NCI-H82 treated with DMSO at 0.1 percent for 48 hours (cell line): ENCODE data around the gene MACC1.
A peak's percentile ranks its signal among the peaks of the same experiment; 100 is the strongest.

ENCODE experiments used
- DNase-seq: peaks from one replicate; lab custom pipeline; 2025; ENCODE audit not compliant: unreplicated experiment; lab: John Stamatoyannopoulos, UW

The MACC1 gene

DNA sequence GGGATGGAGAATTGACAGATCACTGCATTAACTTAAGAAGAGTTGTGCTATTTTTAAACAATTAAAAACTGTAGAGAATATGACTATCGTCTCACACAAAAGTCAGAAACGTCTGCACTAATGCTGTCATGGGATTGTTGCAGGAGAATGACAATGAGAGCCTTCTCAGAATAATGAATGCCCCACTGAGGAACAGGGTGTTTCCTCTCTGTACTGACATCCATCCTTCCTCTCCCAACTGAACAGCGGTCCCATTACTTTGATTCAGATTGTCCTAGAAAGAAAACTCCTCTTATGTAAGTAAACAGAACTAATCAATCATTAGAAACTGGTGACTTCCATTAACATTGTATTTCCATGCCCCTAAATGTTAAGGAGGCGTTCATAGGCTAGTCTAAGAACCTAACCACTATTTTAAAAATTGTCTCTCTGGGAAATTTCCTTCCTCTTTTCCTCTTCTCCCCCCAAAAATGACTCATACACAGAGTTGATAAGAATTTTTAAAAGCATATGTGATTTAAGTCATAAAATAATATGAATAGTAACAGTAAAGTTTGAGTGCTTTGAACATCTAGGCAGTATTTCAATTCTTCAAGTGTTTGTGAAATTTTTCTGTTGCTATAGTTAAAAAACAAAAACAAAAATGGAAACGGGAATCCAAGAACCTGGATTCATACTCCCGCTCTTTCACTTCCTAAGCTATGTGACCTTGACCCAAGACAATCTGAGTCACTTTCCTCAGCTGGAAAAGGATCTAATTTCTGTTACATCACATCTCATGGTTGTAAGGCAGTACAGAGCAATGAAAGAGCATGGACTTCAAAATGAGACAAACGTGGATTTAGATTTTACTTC, 12.7 kb upstream of the MACC1 start:
- no peak for DNase-seq

DNA sequence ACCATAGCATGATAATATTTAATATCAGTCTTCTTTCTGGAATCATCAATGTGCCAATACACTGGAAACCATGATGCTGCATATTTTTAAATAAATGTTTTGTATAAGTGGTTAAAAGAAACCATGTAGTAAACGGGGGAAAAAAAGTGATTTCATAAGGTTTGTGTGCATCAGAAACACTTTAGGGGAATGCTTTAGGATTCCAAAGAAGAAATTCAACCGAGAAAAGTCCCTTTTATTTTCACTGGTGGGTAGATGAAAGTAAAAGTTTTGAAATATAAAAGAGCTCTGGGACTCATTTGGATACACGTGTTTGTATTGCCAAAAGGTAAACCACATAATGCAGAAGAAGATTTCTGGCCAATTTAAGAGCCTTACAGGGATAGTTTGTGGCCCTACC, 11.9 kb upstream of the MACC1 start:
- no peak for DNase-seq

DNA sequence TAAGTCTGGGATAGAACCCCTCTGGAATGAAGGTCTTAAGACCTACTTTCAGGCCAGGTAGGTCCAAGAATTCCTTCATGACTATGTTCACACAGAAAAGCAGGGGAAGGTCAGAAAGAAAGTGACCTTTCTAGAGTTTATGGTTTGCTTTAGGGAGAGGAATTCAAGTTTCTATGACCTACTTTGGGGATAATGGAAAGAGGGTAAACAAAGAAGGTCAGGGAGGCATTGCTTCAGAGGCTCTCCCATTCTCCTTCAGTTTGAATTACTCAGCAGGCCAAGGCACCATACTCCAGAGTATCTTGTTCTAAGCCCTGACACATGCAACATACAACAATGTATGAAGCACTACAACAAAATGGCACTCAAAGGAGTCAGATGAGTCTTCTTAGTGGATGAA, 11.5 kb upstream of the MACC1 start:
- no peak for DNase-seq

DNA sequence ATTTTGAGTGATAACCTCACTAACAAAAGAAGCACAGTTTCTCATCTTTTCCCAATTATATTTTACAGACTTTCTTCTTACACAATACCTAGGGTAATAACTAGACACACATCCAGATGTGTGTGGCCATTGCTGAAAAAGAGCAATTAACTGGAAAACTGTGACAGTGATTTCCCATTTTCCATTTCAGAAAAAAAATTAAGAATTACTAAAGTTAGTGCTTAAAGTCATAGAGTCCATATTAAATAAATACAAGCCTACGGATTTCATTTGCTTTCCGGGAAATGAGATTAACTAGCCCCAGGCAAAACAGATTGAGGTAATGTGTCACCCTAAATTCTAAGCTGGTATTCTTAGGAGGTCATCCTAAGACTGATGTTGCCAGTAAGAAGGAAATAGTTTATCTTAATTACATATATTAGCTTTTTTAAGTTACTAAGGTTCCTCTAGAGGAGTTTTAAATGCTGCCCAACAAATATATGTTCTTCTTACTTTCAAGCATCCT, 10.2 kb upstream of the MACC1 start:
- peak; percentile 23 for DNase-seq

DNA sequence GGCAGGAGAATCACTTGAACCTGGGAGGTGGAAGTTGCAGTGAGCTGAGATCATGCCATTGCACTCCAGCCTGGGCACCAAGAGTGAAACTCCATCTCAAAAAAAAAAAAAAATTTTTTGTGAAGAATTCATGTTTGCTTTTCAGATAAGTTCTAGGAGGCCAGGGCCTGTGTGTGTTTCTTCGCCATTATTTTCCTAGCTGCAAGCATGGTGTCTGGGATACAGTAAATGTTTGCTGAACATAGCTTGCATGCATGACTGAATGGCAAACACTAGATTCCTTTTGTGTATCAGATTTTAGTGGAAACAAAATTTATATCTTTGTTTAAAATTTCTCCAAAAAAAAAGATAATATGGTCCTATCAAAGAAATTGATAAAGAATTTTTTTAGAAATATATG, 9.7 kb upstream of the MACC1 start:
- no peak for DNase-seq

DNA sequence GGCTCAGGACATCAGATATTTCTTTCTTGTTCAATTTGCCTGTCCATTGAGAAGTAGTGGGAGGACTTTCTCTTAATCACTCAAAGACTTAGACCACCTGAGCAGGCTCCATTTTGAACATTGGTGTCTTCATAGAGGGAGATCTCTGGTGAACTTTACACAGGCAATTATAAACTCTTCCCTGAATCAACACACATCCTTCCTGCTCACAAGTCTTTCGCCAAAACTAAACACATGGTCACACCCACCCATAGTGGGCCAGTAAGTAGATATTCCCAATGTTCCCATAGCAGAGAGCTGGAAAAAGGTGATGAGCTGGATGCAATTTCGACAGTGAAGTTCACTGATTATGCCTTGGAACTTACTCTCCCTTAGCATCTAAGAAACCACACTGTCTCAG, 8.2 kb upstream of the MACC1 start:
- DNase-seq = no peak

DNA sequence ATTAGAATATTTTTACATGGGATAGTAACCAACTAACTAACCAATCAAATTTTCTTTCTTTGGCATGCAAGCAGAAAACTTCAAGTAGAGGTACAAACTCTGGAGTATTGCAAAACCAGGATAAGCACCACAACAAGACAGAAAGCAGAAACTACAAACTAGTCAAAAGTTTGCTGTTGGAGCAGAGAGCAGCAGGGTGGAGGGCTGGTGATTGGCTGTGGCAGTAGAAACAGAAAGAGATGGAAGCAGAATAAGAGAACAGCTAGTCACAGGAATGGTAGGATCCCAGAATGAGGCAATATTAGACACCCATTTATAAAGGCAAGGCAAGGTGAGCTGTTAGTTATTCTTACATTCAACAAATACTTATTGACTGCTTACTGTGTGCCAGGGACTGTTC, 6.8 kb upstream of the MACC1 start:
- DNase-seq = no peak

DNA sequence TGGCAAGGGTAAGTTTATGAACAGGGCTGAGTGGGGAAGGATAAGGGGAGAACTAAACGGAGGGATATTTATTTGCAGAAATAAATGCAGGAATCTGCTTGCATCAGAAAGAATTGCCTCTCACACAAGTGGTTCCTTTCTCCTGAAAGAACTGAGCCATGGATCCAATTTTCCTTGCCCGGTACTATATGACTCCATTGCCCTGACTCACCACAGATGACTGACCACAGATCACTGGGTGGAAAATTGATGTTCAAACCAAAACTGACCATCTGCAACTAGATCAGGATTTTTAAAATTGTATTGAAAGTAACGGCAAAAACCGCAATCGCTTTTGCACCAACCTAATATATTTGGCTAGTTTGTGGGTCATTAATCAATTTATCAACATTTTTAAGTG, 6.2 kb upstream of the MACC1 start:
- no peak for DNase-seq

DNA sequence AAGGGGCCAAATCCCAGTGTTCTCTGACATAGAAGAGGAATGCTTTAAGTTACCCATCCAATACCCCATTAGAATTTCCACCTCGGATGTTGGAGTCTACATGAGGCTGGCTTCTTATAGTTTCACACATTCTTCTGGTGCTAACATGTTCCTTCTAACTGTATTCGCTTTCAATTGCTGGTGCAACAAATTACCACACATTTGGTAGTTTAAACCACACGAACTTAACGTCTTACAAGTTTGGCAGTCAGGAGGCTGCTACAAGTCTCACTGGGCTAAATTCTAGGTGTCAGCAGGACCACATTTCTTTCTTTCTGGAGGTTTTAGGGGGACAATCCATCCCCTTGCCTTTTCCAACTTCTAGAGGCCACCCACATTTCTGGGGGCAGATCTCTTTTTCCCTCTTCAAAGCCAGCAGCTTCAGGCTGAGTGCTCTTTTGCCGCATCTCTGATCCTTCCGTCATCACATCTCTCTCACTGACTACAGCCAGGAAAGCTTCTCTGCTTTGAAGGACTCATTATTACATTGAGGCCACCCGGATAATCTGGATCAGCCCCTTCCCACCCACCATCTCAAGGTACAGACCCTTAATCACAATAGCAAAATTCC, 5.1 kb upstream of the MACC1 start:
- no peak for DNase-seq

- DNase-seq = no peak
Observed at GRCh38 chr7:20220921-20221547, 3.9 kb upstream of the MACC1 start.

GRCh38 chr7:20220293-20220761, 3.1 kb upstream of the MACC1 start:
- DNase-seq = no peak

DNA sequence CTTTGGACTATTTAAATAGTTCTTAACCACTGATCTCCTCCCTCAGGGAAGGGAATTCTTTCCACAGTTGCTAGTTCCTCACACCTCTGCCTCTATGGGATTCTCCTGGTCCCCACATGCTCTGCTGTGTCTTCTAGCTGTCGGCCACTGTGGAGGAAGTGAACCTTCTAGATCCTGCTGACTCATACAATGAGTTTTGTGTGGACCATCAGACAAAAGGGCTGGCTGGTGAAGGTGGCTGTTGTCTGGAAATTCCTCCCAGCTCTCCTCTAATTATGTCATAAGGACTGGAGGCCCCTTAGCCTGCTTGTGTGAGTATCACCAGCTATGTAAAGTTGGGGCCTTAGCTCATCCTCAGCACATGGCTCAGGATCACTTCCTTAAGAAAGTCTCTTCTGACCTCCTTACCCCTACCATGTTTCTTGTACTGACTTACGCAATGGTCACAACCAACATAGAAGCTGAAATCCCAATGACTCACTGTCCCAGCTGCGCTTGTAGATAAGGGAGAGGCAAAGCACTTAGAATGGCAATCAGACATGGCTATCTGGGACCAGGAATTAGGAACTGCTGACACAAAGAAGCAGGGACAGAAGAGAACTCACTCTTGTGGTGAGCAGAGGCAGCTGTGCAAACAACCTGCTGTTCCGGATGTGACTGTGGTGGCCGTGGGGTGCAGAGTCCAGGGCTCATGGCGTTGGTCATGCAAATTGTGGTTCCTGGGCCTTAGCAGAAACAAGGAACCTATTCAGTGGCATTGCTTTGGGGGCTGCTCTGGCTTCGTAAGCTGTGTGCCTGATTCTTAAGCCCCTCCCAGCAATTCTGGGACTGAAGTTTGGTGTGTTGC, 2.5 kb upstream of the MACC1 start:
- DNase-seq = no peak

GRCh38 chr7:20219062-20219445, 1.9 kb upstream of the MACC1 start:
- no peak for DNase-seq

DNA sequence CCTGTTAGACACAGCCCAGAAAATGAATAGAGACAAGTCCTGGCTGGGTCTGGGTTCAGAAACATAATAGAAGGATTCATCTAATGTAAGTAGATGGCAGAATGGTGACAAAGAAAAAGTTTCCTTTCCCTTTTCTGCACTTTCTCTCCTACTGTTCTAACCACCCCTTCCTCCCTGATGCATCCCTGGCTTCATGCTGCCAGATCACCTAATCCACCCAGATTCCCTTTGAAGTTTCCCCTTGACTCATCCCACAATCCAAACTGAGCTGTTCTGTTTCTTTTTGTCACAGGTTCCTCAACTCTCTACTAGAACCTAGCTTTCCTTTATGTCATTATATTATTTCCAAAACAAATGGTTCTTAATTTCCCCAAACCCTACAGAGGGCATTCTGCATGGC, 1.1 kb upstream of the MACC1 start:
- no peak for DNase-seq

DNA sequence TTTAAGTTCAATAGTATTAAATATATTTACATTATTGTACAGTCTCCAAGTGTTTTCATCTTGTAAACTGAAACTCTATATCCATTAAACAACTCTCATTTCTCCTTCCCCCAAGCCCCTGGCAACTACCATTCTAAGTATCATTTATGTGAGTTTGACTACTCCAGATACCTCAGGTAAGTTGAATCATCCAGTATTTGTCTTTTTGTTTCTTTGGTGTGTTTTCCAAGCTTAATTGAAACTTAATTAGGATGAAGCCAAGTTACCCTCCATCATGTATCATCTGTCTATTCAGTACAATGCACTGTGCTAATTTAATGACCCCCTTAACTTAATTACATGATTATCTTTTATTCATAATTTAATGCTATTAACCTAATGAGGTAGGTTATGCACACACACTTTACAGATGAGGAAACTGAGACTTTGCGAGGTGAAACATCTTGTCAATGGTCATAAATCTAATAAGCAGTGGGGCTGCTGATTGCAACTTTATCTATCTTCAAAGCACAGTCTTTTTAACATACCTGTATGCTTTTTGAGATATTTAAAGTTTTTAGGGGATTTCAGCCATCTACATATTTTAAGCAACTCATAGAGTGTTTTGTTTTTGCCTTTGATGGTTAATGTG, 663 bp downstream of the MACC1 start:
- no peak for DNase-seq

DNA sequence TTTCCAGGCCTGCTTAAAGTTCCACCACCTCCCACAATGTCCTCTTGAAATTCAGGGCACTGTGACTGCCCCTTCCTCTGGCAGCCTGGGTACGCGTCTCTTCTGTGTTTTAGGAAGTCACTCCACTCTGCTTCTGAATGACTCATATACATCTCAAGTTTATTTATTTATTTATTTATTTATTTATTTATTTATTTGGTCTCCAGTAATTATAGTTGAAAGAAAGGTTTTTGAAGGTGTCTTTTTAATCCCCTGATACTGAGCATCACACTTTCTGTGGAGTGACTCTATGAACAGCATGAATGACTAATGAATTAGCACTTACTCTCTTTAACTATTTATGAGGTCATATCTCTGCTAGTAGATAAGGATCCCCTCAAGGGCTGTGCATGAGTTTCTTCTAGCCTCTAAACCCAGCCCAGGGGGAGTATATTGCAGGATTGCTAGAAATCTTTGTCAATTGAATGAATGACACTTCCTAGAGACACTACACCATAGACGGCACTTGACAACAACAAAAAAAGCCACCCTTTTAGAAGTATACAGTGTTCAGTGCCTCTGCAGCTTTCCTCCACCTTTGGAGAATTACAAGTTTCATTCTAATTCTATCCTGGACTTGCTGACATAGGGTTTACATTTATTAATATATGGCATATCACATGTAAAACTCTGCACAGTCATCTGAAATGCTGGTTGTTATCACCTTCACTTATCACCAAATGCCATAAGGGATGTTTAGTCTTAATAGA, 2.1 kb downstream of the MACC1 start:
- no peak for DNase-seq

DNA sequence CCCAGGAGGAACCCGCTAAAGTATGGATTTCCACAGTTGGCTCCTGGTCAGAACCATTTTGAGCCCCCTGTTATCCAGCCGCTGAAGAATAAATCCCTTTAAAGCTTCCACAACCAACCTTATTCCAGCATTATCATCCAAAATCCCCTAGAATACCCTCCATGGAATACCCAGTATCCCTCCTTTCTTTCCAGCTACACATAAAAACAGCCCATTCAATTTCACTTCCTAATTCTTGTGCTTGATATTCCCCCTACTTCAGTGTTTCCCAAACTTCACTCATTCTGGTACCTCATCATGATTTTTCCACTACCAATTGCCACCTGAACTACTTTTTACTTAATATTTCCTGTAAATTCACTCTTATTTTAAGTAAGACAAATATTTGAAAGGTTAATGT, 3.1 kb downstream of the MACC1 start:
- no peak for DNase-seq

- no peak for DNase-seq
Observed at GRCh38 chr7:20213378-20213777, 3.8 kb downstream of the MACC1 start.

DNA sequence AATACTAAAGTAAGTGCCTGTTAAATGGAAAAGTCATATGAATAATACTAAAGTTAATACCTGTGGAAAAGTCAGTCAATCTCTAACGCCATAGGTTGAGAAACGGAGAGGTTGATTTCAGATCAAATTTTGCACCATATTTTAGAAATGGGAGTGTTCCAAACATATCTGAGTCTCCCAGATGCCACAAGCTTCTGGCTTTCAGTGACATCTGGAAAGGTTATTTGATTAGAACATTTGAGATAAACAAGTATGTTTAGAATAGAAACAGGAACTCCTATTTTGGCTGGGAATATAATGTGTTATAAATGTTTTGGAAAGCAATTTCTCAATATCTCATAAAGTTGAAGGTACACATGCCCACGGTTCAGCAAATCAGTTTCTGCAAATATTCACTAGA, 5.8 kb downstream of the MACC1 start:
- no peak for DNase-seq
